HEK293T (cell line): ENCODE measurements around the gene RTN4IP1.

Source experiments
- CTCF ChIA-PET: fragments of 350-600 bp; formaldehyde crosslinking; extraction: SDS; loops from one replicate; lab custom pipeline; 2021; ENCODE audit warnings: antibody characterized with exemption, inconsistent platforms; lab: Yijun Ruan, JAX
- POLR2A ChIA-PET: fragments of 350-600 bp; formaldehyde crosslinking; extraction: SDS; loops from one replicate; lab custom pipeline; 2020; ENCODE audit warnings: antibody characterized with exemption, inconsistent platforms; lab: Yijun Ruan, JAX
- DNase-seq: peaks from one replicate; pipeline ENCODE4 v3.0.0; 2012; ENCODE audit warnings: mixed read lengths; ENCODE audit errors: extremely low spot score
- ARNT ChIP-seq: fragments of 450-650 bp; IDR thresholded peaks from 2 replicates; pipeline ENCODE4 v1.6.1; 2017; ENCODE audit warnings: mild to moderate bottlenecking
- BHLHE40 ChIP-seq: fragments of 450-650 bp; IDR thresholded peaks from 2 replicates; pipeline ENCODE4 v1.6.1; 2016; ENCODE audit warnings: mild to moderate bottlenecking, moderate library complexity, borderline replicate concordance
- CTBP1 ChIP-seq: fragments of 450-650 bp; IDR thresholded peaks from 2 replicates; pipeline ENCODE4 v1.6.1; 2016; ENCODE audit warnings: borderline replicate concordance
- ELF4 ChIP-seq: fragments of 450-650 bp; IDR thresholded peaks from 2 replicates; pipeline ENCODE4 v1.6.1; 2017; ENCODE audit warnings: antibody characterized with exemption
- FOXA1 ChIP-seq: fragments of 450-650 bp; IDR thresholded peaks from 2 replicates; pipeline ENCODE4 v1.6.1; 2016; ENCODE audit warnings: mild to moderate bottlenecking
- FOXK2 ChIP-seq: fragments of 450-650 bp; IDR thresholded peaks from 2 replicates; pipeline ENCODE4 v1.6.1; 2016; ENCODE audit warnings: mild to moderate bottlenecking
- FOXM1 ChIP-seq: fragments of 450-650 bp; IDR thresholded peaks from 2 replicates; pipeline ENCODE4 v1.6.1; 2017; ENCODE audit warnings: mild to moderate bottlenecking, borderline replicate concordance
- HDGF ChIP-seq: fragments of 450-650 bp; IDR thresholded peaks from 2 replicates; pipeline ENCODE4 v1.6.1; 2017; ENCODE audit warnings: antibody characterized with exemption, borderline replicate concordance
- L3MBTL2 ChIP-seq: fragments of 450-650 bp; conservative IDR thresholded peaks from 2 replicates; pipeline ENCODE4 v1.6.1; 2016; ENCODE audit warnings: mild to moderate bottlenecking
- LEF1 ChIP-seq: fragments of 450-650 bp; IDR thresholded peaks from 2 replicates; pipeline ENCODE4 v1.6.1; 2017; ENCODE audit warnings: mild to moderate bottlenecking, borderline replicate concordance
- NFRKB ChIP-seq: fragments of 450-650 bp; IDR thresholded peaks from 2 replicates; pipeline ENCODE4 v1.6.1; 2016; ENCODE audit warnings: mild to moderate bottlenecking, moderate library complexity
- PKNOX1 ChIP-seq: fragments of 450-650 bp; IDR thresholded peaks from 2 replicates; pipeline ENCODE4 v1.6.1; 2016
- SP1 ChIP-seq: fragments of 450-650 bp; IDR thresholded peaks from 2 replicates; pipeline ENCODE4 v1.6.1; 2017
- SUZ12 ChIP-seq: fragments of 450-650 bp; IDR thresholded peaks from 2 replicates; pipeline ENCODE4 v1.6.1; 2016; ENCODE audit warnings: mild to moderate bottlenecking
- TARDBP ChIP-seq: fragments of 450-650 bp; IDR thresholded peaks from 2 replicates; pipeline ENCODE4 v1.6.1; 2016
- ZNF384 ChIP-seq: fragments of 450-650 bp; IDR thresholded peaks from 2 replicates; pipeline ENCODE4 v1.6.1; 2016

RTN4IP1 gene

DNA sequence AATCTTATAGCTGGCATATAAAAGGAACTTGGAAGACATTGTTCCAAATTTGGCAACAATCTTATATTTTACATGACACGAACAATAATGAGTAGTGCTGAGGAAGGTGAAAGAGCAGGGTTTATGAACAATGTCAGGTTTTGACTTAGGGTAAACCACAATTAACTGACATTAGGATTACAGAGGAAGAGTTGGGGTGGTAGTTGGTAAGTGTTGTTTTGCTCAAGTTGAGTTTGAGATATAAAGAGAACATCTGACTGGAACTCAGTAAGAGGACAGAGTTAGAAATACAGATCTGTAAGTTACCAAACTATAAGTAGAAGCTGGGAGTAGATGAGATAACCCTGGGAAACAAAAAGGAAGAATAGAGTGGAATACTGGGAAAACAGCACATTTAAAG, 15.1 kb downstream of the RTN4IP1 start:
- TF ChIP-seq FOXA1, result no peak
- no peak for TF ChIP-seq CTBP1
- TF ChIP-seq HDGF, result no peak
- TF ChIP-seq L3MBTL2, result no peak
- no peak for TF ChIP-seq LEF1
- TF ChIP-seq ELF4, result no peak
- no peak for TF ChIP-seq PKNOX1
- TF ChIP-seq TARDBP, result no peak
- no peak for TF ChIP-seq ZNF384
- TF ChIP-seq NFRKB, result no peak
- no peak for TF ChIP-seq FOXM1
- TF ChIP-seq ARNT, result no peak
- no peak for TF ChIP-seq SP1
- no peak for TF ChIP-seq FOXK2
- ChIA-PET POLR2A (no interaction called here), CTCF (interaction anchor here (1.2 kb wide), 1 partner anchor 383 kb away, joined by 3 read pairs; no protein-coding TSS in a partner anchor)
- no peak for DNase-seq

- CTCF ChIA-PET, result interaction anchor here (1.3 kb wide), 1 partner anchor 47 kb away, joined by 3 read pairs; no protein-coding TSS in a partner anchor
- TF ChIP-seq FOXK2 (no peak), NFRKB (no peak), PKNOX1 (no peak), FOXA1 (no peak), ELF4 (no peak), CTBP1 (no peak), BHLHE40 (no peak), SP1 (no peak), L3MBTL2 (no peak), TARDBP (no peak), HDGF (no peak), SUZ12 (no peak)
- DNase-seq, result no peak
- POLR2A ChIA-PET, result no interaction called here
These were observed 15.7 kb downstream of the RTN4IP1 start for GRCh38 chr6:106613590-106613989.

DNA sequence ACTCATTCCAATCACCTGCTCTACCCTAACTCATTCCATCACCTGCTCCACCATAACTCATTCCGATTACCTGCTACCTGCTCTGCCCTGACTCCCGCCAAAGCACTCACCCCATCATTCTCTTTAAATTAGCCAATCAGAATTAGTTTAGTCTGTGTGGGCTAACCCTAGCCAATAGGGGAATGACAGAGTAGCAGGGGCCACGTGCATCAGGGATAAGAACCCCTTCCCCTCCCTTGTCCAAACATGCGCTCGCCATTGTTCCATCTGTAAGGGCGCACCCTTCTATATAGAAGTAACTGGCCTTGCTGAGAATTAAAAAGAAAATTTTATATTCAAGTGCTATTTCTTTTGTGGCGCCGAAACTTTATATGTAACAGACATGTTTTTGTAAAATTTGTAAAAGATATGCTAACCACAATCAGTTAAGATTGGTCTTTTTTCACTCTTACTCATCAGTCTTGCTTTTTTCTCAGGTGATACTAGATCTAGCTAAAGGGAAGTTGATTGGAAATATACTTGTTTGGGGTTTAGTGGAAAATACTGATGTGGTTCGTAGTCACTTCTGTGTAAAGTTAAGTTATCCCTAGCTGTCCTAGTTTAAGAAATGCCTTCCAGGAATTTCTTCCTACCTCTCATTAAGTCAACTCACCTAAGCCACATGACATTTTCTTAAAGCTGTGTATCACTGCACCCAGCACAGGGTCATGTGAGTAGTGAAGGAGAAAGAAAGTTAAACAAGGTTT, 16.5 kb downstream of the RTN4IP1 start:
- DNase-seq, result no peak
- no peak for TF ChIP-seq LEF1
- POLR2A ChIA-PET, result no interaction called here
- CTCF ChIA-PET, result interaction anchor here (1.3 kb wide), 1 partner anchor 46 kb away, joined by 3 read pairs; no protein-coding TSS in a partner anchor

- CTCF ChIA-PET, result interaction anchor here (1.2 kb wide), 1 partner anchor 387 kb away, joined by 4 read pairs; no protein-coding TSS in a partner anchor
- no peak for TF ChIP-seq TARDBP
- POLR2A ChIA-PET, result no interaction called here
- DNase-seq, result no peak
These were observed 18.3 kb downstream of the RTN4IP1 start for GRCh38 chr6:106611030-106611429.

DNA sequence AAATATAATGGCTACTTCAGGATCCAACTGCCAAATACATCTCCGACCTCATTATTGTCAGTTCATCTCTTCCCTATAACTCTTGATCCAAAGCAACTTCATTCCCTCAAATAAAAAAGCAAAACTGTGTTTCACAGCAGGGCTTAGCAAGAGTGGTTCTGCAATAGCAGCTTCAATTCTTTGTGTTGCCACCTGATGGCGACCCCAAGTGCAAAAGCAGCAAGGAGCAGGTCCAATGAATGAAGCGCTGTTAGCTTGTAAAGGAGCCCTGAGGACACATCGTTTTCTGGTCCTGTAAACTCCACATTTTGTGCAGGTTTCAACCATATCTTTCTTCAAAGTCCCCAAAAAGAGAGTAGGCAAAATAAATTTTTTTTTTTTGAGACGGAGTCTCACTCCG, 19.6 kb downstream of the RTN4IP1 start:
- peak; percentile 16 for DNase-seq
- TF ChIP-seq ARNT, result no peak
- TF ChIP-seq ZNF384, result no peak
- TF ChIP-seq FOXA1, result no peak
- no peak for TF ChIP-seq SUZ12
- CTCF ChIA-PET, result interaction anchor here (0.6 to 1.7 kb wide), 7 partner anchors 11 to 947 kb away, joined by 3 to 9 read pairs (median 4); no protein-coding TSS in a partner anchor
- POLR2A ChIA-PET, result no interaction called here

- POLR2A ChIA-PET, result no interaction called here
- peak; percentile 49 for DNase-seq
- CTCF ChIA-PET, result interaction anchor here (0.6 to 1.1 kb wide), 6 partner anchors 10 to 375 kb away, joined by 3 to 6 read pairs (median 4); no protein-coding TSS in a partner anchor
- no peak for TF ChIP-seq TARDBP
- 0 out of 2 replicates have a peak, but pooled peaks have one; percentile 38 for TF ChIP-seq FOXK2
- no peak for TF ChIP-seq ARNT
These were observed 21.1 kb downstream of the RTN4IP1 start for GRCh38 chr6:106608080-106608668.

- CTCF ChIA-PET, result no interaction called here
- POLR2A ChIA-PET, result no interaction called here
- DNase-seq, result no peak
- no peak for TF ChIP-seq SUZ12
- TF ChIP-seq SP1, result no peak
- TF ChIP-seq NFRKB, result no peak
- TF ChIP-seq FOXK2, result no peak
- no peak for TF ChIP-seq ELF4
- no peak for TF ChIP-seq ARNT
- no peak for TF ChIP-seq HDGF
- TF ChIP-seq LEF1, result no peak
- TF ChIP-seq FOXM1, result no peak
- TF ChIP-seq FOXA1, result no peak
- no peak for TF ChIP-seq BHLHE40
- no peak for TF ChIP-seq ZNF384
These were observed 29.0 kb downstream of the RTN4IP1 start for GRCh38 chr6:106600329-106600728.
